ENCODE measurements around the gene TACR1. TPM values are rescaled to one million over a fixed set of nuclear protein-coding genes. Genes with fewer than 3 reads are reported as not detected.

Gene TACR1
- total and polyA plus RNA-seq, 2 of the 13 experiments (the other 11 are each of a cell fraction or from before 2014, with no cell fraction given): not detected

DNA sequence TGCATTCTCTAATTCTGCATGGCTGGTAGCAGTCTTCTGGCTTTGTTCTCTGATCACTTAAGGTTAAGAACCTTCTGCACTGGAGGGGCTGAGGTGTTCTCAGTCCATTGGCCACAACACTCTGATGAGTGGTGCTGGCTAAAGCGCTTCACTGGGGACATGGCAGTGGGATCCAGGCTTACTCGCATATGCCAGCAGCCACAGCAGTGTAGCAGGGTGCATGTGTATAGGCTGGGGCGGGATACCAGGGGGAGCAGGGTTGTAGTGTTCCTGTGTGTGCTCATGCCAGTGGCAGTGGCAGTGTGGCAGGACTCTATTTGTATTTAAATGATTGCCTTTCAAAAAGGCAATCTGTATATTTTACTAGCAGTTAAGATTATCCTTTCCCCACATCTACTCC is 11.1 kb upstream of the TACR1 start (continued):
- TF ChIP-seq, protein P1, sequence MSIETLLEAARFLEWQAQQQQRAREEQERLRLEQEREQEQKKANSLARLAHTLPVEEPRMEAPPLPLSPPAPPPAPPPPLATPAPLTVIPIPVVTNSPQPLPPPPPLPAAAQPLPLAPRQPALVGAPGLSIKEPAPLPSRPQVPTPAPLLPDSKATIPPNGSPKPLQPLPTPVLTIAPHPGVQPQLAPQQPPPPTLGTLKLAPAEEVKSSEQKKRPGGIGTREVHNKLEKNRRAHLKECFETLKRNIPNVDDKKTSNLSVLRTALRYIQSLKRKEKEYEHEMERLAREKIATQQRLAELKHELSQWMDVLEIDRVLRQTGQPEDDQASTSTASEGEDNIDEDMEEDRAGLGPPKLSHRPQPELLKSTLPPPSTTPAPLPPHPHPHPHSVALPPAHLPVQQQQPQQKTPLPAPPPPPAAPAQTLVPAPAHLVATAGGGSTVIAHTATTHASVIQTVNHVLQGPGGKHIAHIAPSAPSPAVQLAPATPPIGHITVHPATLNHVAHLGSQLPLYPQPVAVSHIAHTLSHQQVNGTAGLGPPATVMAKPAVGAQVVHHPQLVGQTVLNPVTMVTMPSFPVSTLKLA (IDR thresholded peaks at IDR 0.05): no peak
- TF ChIP-seq NFKBIZ (CRISPR knock-in tag; IDR thresholded peaks at IDR 0.05) (no peak), HHEX (CRISPR knock-in tag; IDR thresholded peaks at IDR 0.05) (no peak), PHF5A (CRISPR knock-in tag; IDR thresholded peaks at IDR 0.05; ENCODE audit: low read depth, unreplicated experiment) (no peak), ZMYM2 (CRISPR knock-in tag; IDR thresholded peaks at IDR 0.05) (no peak)
- TF ChIP-seq, protein P2, sequence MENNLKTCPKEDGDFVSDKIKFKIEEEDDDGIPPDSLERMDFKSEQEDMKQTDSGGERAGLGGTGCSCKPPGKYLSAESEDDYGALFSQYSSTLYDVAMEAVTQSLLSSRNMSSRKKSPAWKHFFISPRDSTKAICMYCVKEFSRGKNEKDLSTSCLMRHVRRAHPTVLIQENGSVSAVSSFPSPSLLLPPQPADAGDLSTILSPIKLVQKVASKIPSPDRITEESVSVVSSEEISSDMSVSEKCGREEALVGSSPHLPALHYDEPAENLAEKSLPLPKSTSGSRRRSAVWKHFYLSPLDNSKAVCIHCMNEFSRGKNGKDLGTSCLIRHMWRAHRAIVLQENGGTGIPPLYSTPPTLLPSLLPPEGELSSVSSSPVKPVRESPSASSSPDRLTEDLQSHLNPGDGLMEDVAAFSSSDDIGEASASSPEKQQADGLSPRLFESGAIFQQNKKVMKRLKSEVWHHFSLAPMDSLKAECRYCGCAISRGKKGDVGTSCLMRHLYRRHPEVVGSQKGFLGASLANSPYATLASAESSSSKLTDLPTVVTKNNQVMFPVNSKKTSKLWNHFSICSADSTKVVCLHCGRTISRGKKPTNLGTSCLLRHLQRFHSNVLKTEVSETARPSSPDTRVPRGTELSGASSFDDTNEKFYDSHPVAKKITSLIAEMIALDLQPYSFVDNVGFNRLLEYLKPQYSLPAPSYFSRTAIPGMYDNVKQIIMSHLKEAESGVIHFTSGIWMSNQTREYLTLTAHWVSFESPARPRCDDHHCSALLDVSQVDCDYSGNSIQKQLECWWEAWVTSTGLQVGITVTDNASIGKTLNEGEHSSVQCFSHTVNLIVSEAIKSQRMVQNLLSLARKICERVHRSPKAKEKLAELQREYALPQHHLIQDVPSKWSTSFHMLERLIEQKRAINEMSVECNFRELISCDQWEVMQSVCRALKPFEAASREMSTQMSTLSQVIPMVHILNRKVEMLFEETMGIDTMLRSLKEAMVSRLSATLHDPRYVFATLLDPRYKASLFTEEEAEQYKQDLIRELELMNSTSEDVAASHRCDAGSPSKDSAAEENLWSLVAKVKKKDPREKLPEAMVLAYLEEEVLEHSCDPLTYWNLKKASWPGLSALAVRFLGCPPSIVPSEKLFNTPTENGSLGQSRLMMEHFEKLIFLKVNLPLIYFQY (CRISPR knock-in tag; IDR thresholded peaks at IDR 0.05; ENCODE audit: borderline replicate concordance): no peak

- Histone ChIP-seq H3K27ac (ENCODE audit: extremely low read length, insufficient read depth, low read length) (no peak overlapping the region), H3K9ac (ENCODE audit: insufficient read depth, low read depth, low read length) (no peak overlapping the region), H3K9me3 (ENCODE audit: low read length) (no peaks in the 10 kb centered on the region), H3K79me2 (ENCODE audit: insufficient read depth, low read length) (no peaks in the 10 kb centered on the region), H3K4me2 (ENCODE audit: low read depth, low read length) (no peak overlapping the region), H2AFZ (ENCODE audit: low read length) (no peak overlapping the region), H3K27me3 (ENCODE audit: control insufficient read depth in 1 of 2, insufficient read depth in 2 of 2, low read length in 2 of 2) (no peaks in the 10 kb centered on the region; a peak in 1 of 5 replicates), H3K36me3 (replicated peaks in 1 of 2; ENCODE audit: control insufficient read depth in 1 of 2, insufficient read depth in 2 of 2, low read length in 2 of 2) (no peaks in the 10 kb centered on the region), H3K4me3 (replicated peaks in 1 of 3; ENCODE audit: insufficient read depth in 1 of 3, low read depth in 2 of 3, low read length in 3 of 3) (no peak overlapping the region), H3K4me1 (ENCODE audit: insufficient read depth, low read length) (no peaks in the 10 kb centered on the region), H4K20me1 (ENCODE audit: insufficient read depth, low read length) (no peaks in the 10 kb centered on the region)
- ChIA-PET CTCF (ENCODE audit: low intra/inter-chr PET ratio, low total read pairs) (no interaction called here), POLR2A (no interaction called here)
- DNase-seq (ENCODE audit: low spot score) (no peak), FAIRE-seq (no peak), ATAC-seq (no peak)
- in situ Hi-C loops (cut with HindIII; ENCODE audit: extremely low pct_ligation_motif_present, low pct_unique_long_range_greater_than_20kb): no loop called here
- BruUV-seq (replicated peaks): no TSS peak
- WGBS (ENCODE audit: low lambda C conversion rate): 51% methylated on average over 6 of the region's 6 CpGs
- intact Hi-C loops (cut with micrococcal nuclease; ENCODE audit: unreplicated experiment): no loop called here
- TF ChIP-seq IRF9 (CRISPR knock-in tag; IDR thresholded peaks at IDR 0.05; ENCODE audit: borderline replicate concordance): no peak
- no peak for TF ChIP-seq PHF20 (CRISPR knock-in tag; IDR thresholded peaks at IDR 0.05)
- TF ChIP-seq NR1H2 (CRISPR knock-in tag; IDR thresholded peaks at IDR 0.05; ENCODE audit: borderline replicate concordance, low read depth): no peak
- no peak for TF ChIP-seq TCF7L2 (IDR thresholded peaks at IDR 0.05; ENCODE audit: low read depth, low read length)
- TF ChIP-seq ZSCAN5A (CRISPR knock-in tag; IDR thresholded peaks at IDR 0.05; ENCODE audit: borderline replicate concordance): no peak
- no peak for TF ChIP-seq THAP8 (CRISPR knock-in tag; IDR thresholded peaks at IDR 0.05; ENCODE audit: borderline replicate concordance)
Observed at GRCh38 chr2:75208738-75209137, 9.4 kb upstream of the TACR1 start.
